Stimulated activated CD8-positive, alpha-beta memory T cell treated with anti-CD3 and anti-CD28 coated beads, Interleukin-12 subunit alpha, Interleukin-12 subunit beta, amount 100 ng/mL, for 1 hour (primary cell): ENCODE measurements around the gene PLCXD3.
"Not testable (repeated sequence)": the region's sequence is repeated elsewhere in the genome, so short reads cannot be mapped to it uniquely, and the experiment has no call there.

Source experiments
- DNase-seq: peaks from one replicate; pipeline ENCODE4 v3.0.0-alpha.2; 2020; ENCODE audit warnings: low read depth

Gene PLCXD3

GRCh38 chr5:41346609-41347008 is 163.8 kb downstream of the PLCXD3 start:
- no peak for DNase-seq

GRCh38 chr5:41345295-41345694 is 165.1 kb downstream of the PLCXD3 start:
- no peak for DNase-seq

DNA sequence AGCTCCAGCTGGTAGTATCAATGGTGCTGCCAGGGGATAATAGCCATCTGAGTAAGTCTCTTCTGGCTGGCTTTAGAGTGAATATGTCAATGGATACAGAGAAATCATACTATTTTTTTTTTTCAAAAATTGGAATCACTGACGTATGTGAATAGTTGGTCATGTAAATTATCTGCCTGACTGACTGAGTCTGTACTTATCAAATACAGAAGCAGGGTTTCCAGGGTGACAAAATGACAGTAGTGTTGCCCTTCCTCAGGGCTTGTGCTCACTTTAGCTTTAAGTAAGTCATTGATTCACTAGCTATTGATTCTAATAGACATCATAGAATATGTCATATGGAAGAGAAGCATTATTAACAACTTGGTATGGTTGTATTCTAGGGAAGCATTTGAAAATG is 171.1 kb downstream of the PLCXD3 start:
- DNase-seq: no peak

DNA sequence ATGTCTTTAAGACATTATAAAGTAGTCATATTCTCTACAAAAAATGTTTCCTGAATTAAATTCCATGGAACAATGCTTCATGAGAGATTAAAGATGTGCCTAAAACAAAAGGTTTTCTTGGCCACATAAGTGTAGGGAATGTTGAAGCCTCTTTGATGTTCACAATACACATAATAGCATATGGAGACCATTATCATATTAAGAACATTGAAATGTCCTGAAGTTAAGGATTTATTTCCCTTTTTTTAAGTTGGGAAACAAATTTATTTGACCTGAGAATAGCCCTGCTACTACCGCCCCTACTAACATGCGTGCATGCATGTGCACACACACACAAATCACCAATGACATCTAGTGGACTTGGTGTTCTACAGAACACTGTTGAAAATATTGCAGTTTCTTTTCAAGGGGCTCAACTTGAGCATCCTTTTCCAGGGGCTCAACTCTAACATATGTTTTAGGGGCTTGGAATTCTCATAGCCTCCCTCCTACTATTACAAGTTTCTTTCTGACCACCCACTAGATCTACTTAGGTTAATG is 172.2 kb downstream of the PLCXD3 start:
- DNase-seq: no peak

DNA sequence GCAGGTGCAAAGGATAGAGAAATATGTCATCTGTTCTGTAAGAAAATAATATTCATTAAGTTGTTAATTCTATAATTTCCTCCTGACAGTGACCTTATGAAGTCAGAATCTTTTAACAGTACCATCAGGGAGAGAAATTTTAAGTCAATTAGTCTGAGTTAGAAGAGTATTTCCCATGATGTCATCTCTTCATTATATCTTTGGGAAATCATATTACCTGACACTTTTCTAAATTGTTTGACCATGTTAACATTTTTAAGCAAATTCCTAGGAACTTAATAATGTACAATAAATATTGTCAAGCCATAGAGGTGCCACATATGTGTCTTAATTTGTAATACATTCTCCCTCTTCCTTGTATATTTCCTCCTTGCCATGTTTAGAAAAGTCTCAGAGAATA is 172.7 kb downstream of the PLCXD3 start:
- no peak for DNase-seq

DNA sequence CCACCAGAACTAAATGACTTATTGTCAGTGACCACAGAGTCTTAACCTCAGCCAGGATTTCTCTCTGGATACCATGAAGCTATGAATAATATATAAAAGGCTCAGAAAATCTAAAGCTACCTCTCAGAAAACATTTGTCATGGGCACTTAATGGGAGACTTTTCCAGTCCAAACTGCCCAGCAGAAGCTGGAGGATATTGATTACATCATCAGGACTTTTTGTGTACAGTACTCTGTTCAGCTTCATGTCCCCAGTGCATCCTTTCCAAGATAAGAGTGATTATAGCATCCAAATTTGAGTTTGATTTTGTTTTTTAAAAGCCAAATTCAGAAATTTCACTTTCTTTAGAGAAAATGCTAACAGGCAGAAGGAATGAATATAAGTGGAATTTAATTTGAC is 173.2 kb downstream of the PLCXD3 start:
- DNase-seq: no peak

DNA sequence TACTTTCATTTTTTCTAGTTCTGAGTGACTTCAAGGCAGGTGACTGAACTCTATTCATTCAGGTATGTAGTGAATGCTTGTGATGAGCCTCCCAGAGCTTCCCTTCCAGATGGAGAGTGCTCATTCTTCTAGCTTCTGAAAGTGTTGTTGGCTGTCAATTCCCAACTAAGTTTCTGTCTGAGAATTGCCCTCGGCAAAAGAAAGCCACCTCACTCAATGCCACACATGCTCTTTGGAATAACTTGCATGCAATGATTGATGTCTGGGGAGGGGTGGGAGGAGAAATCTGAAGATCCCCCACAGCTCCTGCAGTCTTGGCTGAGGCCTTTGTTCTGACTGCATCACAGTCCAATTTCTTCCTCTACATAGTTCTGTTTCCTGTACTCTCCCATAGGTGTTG is 173.9 kb downstream of the PLCXD3 start:
- no peak for DNase-seq

DNA sequence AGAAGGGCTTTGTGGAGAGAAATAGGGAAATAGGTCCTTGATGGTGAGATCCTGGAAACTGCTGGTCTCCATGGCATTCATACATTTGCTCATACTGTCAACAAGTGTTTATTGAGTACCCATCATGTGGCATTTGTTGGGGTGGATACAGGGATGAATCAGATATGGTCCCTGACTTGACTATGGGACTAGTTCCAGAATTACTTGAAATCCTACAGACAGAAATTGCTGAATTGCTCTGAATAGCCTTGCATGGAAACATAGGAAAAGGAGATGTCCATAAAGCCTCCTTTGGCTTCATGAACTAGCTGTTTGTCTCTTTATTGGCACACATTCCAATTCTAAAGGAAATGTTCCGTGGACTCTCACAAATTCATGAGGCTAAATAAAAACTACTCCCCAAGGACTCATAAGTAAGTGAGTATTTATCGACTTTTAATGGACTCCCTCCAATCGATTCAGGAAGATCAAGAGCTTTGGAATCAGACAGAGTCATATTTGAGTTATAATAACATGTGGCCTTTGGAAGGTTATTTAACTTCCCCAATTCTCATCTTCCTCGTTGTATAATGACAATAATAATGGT is 174.7 kb downstream of the PLCXD3 start:
- no peak for DNase-seq

- DNase-seq: no peak
Measured at GRCh38 chr5:41334758-41335157, 175.6 kb downstream of the PLCXD3 start.

- no peak for DNase-seq
Measured at GRCh38 chr5:41334221-41334620, 176.2 kb downstream of the PLCXD3 start.

DNA sequence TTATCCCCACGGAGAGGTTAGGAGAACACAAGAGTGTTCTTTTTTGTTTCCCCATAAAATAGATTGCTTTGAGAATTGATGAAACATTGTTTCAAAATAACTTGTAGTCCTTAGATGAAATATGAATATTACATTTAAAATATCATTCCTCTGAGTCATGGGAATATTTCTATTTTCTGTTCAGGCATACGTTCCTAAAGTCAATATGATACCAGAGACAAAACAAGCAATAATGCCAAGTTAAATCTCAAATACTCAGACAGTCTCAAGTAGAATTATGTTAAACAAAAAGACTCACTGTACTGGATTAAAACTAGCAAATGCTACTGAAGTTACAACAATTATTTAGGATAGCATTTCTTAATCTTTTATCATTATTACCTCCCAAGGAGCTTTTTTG is 185.3 kb downstream of the PLCXD3 start:
- DNase-seq: no peak

DNA sequence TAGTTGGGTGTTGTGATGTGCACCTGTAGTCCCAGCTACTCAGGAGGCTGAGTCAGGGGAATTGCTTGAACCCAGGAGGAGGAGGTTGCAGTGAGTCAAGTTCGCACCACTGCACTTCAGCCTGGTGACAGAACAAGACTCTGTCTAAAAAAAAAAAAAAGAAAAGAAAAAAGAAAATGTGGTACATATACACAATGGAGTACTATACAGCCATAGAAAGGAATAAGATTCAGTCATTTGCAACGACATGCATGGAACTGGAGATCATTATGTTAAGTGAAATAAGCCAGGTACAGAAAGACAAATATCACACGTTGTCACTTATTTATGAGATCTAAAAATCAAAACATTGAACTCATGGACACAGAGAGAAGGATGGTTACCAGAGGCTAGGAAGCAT is 187.6 kb downstream of the PLCXD3 start:
- not testable (repeated sequence) for DNase-seq

GRCh38 chr5:41312478-41313060 is 197.8 kb downstream of the PLCXD3 start:
- DNase-seq: no peak

DNA sequence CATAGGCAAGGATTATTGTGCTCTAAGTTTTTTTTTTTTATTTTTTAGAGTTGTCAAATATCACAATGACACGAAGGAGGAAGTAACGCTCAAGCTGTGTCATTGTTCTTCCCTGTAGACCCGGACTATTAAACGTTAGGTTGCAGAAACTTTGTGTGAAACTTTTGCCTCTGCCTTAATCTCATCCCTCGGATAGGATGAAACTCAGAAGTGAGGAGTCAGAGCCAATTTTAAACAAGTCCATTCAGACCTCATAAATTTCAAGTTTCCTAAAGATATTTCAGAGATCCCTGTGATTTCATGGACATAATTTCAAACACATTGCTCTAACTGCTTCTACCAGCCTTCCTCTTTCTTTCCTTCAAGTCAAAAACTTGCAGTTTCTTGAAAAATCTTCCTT is 198.3 kb downstream of the PLCXD3 start:
- no peak for DNase-seq

DNA sequence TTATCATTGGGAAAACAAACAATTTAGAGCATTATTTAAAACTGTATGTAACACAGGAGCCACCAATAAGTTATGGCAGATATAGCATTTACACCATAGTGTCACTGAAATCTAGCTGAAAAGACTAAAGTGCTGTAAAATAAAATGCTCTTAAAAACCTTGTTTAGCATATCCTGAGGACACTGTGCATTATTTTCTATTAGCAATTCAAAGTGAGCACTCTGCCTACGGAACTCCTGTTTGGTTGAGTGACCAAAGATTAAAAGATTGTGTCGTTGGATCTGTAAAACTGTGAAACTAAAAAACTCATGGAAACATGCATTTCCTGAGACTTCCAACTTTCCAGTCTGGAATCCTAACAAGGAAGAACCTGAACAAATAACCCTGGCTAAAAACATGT is 201.1 kb downstream of the PLCXD3 start:
- DNase-seq: no peak

DNA sequence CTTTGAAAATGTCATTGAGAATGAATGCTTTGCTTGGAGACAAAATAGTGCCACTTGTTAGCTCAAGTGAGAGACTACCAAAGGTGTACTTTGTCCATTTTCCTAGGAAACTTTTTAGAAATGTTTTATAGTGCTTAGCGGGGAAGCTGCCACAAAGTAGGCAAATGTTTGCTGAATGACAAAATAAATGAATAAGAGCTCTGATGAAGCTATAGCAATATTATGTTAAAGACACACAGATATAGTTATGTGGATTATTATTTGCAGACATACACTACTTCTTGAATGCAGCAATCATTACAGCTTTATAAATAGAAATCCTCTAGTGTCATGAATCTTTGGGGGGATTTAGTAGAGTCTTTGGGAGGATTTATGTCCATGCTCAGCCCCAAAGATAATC is 204.4 kb downstream of the PLCXD3 start:
- no peak for DNase-seq

- DNase-seq: no peak
Measured at GRCh38 chr5:41305056-41305455, 205.3 kb downstream of the PLCXD3 start.

- DNase-seq: no peak
Measured at GRCh38 chr5:41296066-41296465, 214.3 kb downstream of the PLCXD3 start.

DNA sequence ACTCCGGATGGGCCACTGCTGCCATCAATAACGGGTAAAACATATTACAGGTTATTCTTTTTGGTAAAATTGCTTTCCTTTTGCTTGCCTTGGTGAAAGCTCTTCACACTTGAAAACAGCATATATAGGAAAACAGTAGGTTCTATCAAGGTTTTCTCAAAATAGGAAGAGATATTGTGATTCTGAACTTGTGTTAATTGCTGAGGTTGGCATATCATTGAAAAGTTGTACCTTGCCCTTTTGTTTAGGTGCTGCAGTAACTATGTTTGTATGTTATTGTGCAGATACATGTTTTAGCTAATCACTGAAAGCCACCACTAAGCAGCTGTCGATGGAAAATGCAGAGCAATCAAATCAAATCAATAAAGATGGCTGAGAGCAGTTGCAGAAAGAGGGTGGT is 219.1 kb downstream of the PLCXD3 start:
- no peak for DNase-seq

GRCh38 chr5:41290810-41291209 is 219.6 kb downstream of the PLCXD3 start:
- no peak for DNase-seq

GRCh38 chr5:41289970-41290464 is 220.4 kb downstream of the PLCXD3 start:
- no peak for DNase-seq

GRCh38 chr5:41286696-41287095 is 223.7 kb downstream of the PLCXD3 start:
- DNase-seq: no peak

- no peak for DNase-seq
Measured at GRCh38 chr5:41286165-41286564, 224.2 kb downstream of the PLCXD3 start.

DNA sequence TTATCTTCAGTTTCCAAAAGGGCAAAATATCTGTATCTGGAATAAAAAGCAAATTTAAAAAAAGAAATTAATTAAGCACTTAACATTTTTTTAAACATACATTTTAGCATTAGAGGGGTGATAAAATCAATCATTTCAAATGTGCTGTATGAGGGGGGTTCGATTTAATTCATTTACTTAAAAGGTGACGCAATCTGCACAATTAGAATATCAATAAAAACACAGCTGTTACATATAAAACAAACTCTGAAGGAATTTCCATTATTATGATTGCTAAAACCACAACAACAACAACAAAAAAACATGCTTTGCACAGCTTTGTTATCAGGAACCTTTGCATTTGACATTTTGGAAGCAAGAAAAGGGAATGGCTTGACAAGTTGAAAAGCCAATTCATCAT is 225.5 kb downstream of the PLCXD3 start:
- no peak for DNase-seq
